ENCODE results near the gene CXorf38. TPM values are rescaled to one million over a fixed set of nuclear protein-coding genes. Genes with fewer than 3 reads are reported as not detected.

The CXorf38 gene
- total RNA-seq, 1 donor, result 19.9 TPM

DNA sequence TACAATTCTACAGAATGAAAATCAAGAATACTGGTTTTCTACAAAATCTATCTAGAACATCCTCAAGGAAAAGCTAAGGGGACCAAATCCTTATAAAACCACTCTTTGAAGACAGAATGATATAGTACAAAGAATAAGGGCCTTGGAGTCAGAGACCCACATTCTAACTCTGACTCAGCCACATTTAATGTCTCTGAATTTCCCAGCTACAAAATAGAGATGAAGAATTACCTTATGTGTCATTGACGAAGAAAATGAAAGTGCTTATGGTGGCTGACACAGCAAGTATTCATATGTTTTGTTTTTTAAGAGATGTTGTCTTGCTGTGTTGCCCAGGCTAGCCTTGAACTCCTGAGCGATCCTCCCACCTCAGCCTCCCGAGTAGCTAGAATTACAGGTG lies 35.9 kb upstream of the CXorf38 start:
- H3K4me3 ChIP-seq (ENCODE audit: low read depth, low read length), result no peak overlapping the region
- peak; percentile 12 for DNase-seq (ENCODE audit: low read depth)
- TF ChIP-seq, protein P1, sequence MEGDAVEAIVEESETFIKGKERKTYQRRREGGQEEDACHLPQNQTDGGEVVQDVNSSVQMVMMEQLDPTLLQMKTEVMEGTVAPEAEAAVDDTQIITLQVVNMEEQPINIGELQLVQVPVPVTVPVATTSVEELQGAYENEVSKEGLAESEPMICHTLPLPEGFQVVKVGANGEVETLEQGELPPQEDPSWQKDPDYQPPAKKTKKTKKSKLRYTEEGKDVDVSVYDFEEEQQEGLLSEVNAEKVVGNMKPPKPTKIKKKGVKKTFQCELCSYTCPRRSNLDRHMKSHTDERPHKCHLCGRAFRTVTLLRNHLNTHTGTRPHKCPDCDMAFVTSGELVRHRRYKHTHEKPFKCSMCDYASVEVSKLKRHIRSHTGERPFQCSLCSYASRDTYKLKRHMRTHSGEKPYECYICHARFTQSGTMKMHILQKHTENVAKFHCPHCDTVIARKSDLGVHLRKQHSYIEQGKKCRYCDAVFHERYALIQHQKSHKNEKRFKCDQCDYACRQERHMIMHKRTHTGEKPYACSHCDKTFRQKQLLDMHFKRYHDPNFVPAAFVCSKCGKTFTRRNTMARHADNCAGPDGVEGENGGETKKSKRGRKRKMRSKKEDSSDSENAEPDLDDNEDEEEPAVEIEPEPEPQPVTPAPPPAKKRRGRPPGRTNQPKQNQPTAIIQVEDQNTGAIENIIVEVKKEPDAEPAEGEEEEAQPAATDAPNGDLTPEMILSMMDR (IDR thresholded peaks at IDR 0.05; ENCODE audit: insufficient read depth, low read depth, low read length), result no peak

DNA sequence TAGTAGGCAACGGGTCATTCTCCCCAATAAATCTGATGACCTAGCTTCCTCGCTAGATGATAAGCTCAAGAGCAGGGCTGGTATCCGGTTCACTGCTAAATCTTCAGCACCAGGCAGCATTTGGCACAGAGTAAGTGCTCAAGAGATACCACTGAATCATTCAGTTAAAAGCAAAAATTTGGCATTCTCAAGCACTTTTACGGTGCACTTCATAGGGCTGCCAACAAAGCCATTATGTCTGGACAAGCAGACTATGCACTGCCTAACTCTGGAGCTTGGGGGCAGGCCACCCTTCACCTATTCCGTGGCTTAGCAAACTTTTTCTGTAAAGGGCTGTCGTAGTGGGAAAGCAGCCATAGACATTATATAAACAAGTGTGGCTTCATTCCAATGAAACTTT lies 23.8 kb upstream of the CXorf38 start:
- H3K4me3 ChIP-seq (ENCODE audit: low read depth, low read length), result no peak overlapping the region
- TF ChIP-seq, protein P1 (IDR thresholded peaks at IDR 0.05; ENCODE audit: insufficient read depth, low read depth, low read length), result no peak
- no peak for DNase-seq (ENCODE audit: low read depth)

DNA sequence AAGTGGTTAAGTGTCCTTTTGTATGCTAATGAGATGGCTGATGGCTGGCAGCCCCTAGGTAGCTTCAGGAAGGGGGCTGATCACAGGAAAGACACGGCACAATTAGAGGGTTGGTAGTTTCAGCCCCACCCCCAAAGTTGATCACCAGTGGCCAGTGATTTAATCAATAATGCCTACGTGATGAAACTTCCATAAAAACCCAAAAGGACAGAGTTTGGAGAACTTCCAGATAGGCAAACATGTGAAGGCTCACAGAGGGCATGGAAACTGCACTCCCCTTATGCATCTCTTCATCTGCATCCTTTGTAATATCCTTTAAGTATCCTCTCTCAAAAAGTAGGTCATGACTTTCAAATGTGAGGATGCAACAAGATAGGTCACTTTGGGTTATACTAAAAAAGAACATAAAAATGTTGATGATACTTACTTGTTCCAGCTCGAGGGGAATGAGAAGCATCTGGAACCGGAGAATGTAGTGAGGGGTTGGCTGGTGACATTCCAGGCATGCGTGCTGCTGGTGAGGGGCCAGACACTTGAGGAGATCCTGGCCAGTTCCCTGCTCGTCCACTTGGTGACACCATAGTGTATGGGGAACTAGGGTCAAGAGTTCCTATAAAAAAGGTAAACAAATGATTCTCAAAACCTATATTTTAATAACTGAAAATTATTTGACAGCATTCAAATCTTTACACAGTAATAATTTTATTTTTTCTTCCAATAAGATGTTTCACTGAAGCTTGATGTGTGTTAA lies 16.7 kb upstream of the CXorf38 start:
- TF ChIP-seq, protein P1 (IDR thresholded peaks at IDR 0.05; ENCODE audit: insufficient read depth, low read depth, low read length), result peak; percentile 47
- peak; percentile 47 for DNase-seq (ENCODE audit: low read depth)
- no peak overlapping the region for H3K4me3 ChIP-seq (ENCODE audit: low read depth, low read length)

DNA sequence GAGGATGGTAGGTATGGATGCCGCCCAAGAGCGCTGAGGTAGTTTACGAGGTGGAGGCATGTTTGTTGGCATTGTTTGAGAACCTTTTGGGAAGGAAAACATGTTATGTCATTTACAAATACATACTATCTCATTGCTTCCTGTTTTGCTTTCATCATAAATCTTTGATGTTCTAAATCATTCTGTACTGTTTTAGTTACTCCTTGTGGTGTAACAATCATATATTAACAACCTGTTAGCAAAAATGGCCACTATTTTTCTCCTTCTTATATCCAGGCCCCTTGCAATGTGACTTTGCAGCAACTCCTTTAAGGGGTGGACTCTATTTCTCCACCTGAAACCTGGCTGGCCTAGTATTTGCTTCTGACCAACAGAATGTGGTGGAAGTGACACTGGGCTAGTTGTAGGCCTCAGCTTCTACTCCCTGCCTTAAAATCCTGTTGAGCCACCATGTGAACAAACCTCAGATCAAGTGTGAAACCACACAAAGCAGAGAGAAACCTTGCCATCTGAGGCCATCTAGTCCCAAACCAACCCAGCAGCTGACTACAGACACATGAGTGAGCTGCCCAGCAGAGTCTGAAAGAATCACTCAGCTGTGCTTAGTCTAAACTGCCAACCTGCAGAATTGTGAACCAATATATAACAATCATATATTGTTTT lies 15.8 kb upstream of the CXorf38 start:
- DNase-seq (ENCODE audit: low read depth), result no peak
- TF ChIP-seq, protein P1 (IDR thresholded peaks at IDR 0.05; ENCODE audit: insufficient read depth, low read depth, low read length), result no peak
- H3K4me3 ChIP-seq (ENCODE audit: low read depth, low read length), result no peak overlapping the region

DNA sequence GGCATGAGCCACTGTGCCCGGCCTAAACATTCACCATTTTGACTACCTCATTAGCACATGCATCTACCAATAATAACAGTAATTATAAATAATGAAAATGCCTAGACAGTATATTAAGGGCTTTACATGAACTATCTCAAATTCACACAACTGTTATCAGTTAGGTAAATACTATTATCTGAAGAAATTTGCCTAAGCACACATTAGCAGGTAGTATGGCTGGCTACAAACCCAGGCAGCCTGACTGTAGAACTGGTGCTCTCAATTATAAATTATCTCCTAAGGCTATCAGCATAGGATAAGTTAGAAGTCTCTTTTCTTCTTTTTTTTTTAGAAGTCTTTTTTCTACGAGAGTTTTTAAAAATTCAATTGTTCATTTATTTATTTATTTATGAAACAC lies 14.1 kb upstream of the CXorf38 start:
- TF ChIP-seq, protein P1 (IDR thresholded peaks at IDR 0.05; ENCODE audit: insufficient read depth, low read depth, low read length), result no peak
- DNase-seq (ENCODE audit: low read depth), result no peak
- no peak overlapping the region for H3K4me3 ChIP-seq (ENCODE audit: low read depth, low read length)

DNA sequence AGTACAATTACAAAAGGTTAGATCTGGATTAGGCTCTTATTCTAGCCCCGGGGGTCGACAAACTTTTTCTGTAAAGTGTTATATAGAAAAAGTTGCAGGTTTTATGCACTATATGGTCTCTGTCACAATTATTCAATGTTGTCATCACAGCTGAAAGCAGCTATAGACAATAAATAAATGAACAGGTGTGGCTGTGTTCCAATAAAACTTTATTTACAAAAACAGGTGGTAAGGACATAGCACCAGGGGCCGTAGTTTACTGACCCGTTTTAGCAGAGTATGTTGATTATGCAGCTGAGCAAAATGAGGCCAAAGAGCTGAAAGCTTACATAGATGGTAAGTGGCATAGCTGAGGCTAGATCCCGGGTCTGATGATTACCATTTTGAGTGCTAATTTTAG lies 13.0 kb upstream of the CXorf38 start:
- no peak overlapping the region for H3K4me3 ChIP-seq (ENCODE audit: low read depth, low read length)
- DNase-seq (ENCODE audit: low read depth), result no peak
- TF ChIP-seq, protein P1 (IDR thresholded peaks at IDR 0.05; ENCODE audit: insufficient read depth, low read depth, low read length), result no peak
